ENCODE data around the gene SYT8.

Gene SYT8

GRCh38 chr11:1847006-1847735, 12.4 kb downstream of the SYT8 start:
- no peak for DNase-seq

GRCh38 chr11:1847926-1848639, 13.3 kb downstream of the SYT8 start:
- DNase-seq = peak; percentile 6

DNA sequence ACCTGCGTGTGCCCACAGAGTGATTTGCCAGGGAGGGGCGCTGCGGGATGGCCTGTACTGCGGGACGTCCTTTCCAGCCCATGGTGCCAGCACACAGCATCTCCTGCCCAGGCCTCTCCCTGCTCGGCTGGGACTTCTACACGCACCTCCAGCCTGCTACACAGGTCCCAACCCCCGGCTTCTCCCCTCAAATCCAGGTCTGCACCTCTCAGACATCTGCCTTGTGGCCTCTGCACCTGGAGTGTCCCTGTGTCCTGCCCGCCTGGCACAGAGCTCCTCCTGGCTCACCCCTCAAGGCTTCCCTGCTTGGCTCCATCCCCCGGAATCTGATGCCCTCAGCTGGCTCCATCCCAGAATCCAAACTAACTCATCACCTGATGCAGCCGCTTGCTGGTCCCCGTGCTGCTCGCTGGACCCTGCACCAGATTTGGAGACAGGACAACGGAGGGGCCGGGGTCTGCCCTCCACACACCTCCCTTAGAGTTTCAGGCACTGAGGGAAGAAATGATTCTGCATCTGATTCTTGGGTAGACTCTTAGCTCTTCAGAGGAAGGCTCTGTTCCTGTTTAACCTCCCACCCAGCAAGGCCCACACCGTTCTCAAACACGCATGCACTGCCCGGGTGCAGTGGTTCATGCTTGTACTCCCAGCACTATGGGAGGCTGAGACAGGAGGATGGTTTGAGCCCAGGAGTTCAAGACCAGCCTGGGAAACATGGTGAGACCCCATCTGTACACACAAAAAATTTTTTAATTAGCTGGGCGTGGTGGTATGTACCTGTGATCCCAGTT, 14.0 kb downstream of the SYT8 start:
- DNase-seq = no peak

- DNase-seq = no peak
Measured at GRCh38 chr11:1851468-1852180, 16.8 kb downstream of the SYT8 start.

DNA sequence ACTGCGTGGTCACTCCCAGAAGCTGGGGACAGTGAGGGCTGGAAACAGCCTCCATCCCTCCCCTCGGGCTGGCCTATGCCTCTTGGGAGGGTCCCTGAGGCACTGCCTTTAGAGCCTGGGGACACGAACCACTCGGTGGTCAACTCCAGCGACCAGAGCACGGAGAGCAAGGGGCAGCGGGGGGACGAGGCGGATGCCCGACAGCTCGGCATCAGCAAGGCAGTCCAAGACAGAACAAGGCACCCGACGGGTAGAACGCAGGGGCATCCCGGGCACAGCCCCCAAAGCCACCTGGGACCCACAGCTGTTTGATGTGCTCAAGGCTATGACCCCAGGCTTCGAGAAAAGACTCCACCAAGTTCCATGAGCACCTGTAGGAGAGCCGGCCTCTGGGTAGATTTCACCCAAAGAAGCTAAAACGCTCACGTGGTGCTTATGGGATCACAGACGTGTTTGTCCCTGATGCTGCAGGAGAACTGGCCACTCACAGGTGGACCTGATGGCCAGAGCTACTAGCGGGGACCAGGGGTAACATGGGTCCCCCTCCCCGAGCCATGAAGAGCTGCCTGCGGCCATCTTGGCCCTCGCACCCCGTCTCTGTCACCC, 17.6 kb downstream of the SYT8 start:
- DNase-seq = no peak

DNA sequence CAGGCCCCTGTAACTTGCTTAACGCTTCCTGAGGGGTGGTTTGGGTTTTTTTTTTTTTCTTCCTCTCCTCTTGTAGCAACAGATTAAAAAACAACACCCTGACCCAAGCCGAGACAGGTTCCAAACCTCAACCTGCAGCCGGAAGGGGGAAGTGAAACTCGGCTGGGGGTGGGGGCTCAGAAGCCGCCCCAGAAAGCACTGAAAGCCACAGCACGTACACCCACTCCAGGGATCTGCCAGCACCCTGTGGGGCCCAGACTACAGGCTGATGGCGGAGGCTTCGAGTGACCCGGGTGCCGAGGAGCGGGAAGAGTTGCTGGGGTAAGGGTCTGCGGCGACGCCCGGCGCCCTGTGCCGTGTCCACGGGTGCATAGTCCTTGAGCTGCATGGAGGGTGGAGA, 18.1 kb downstream of the SYT8 start, which contains the start of gene LSP1:
TSS of gene LSP1 (plus strand) at position 208 of the 400 bp plus-strand sequence. CDS start at position 269, 61 bp downstream.
- DNase-seq = no peak

DNA sequence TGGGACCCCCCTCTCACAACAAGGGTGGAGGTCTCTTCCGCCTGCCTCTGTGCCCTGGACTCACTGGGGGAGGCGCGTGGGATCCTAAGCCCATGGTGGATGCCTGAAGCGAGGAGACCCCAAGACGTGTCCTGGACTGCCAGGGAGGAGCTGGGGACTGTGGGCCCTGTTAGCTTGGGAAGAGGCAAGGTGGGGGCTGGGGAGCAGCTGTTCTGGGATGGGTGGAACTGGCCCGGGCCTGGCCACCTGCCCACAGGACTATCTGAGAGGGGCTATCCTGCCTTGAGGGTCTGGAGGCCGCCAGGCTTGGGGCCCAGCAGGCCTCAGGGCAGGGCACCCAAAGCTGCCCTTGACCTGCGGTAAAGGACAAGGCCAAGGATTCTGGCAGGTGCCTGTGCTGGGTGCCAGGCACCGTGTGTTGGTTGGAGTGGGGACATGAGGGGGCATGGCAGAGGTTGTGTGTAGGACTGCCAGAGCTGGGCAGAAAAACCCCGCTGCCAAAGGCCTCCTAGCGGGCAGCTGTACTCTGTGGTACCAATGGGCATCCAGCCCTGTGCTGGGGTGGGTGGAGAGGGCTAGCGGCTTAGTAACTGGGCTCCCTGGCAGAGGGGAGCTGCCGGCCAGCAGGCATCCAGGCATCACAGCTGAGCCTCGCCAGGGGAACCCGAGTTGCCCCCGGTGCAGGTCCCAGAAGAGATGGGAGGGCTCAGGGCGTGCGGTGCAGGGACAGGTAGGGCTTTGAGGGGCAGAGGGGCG, 18.8 kb downstream of the SYT8 start:
- no peak for DNase-seq

DNA sequence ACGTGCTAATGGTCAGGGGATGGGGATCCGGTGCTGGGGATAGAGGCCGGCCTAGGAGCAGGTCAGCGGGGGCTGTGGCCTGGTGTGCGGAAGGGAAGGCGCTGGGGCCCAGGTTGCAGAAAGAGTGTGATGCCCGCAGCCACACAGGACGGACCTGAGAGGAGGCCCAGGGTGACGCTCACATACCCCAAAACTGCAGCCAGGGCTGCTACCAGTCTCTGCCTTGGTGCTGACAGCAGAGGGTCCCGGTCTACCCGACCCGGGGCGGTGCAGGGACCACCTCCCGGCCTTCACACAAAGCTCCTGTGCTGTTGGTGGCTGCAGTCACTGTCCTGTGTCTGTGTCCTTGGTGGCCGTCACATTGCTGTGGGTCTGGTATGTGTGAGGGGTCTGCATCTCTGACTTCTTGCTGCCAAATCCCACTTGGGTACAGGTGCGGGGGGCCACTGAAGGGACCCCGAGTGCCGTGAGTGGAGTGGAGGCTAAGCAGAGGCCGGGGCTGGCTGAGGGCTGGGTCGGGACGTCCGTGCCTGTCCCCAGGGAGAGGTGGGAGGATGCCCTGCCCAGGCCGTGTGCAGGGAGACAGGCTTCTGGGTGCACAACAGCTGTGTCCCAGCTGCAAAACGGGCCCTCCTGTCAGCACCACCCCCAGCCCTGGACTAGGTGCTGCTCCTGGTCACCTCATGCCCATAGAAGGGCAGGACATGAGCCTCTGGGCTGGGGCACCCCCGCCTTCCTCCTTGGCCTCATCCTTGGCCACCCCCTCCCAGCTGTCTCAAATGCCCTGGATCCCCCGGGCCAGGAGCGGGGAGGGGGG, 19.6 kb downstream of the SYT8 start:
- no peak for DNase-seq

GRCh38 chr11:1854949-1855885, 20.4 kb downstream of the SYT8 start:
- DNase-seq = no peak

GRCh38 chr11:1855886-1856265, 21.1 kb downstream of the SYT8 start:
- no peak for DNase-seq

GRCh38 chr11:1856306-1857005, 21.7 kb downstream of the SYT8 start:
- DNase-seq = no peak

DNA sequence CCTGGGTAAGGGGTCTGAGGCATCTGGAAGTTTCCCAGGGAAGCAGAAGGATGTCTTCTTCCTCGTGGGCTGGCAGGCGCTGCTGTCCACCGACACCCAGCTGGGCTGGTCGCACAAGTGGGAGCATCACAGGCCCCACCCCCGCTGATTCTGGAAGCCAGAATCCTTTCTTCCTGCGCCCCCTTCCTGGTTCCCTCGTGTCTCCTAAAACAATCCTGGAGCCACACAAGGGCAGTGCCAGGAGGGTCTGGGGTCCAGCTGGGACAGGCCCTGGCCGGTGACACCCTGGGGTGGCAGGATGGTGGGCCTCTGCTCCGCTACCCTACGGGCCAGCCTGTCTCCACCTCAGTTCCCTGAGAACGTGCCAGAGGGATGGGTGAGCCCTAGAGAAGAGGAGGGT, 22.3 kb downstream of the SYT8 start:
- no peak for DNase-seq

DNA sequence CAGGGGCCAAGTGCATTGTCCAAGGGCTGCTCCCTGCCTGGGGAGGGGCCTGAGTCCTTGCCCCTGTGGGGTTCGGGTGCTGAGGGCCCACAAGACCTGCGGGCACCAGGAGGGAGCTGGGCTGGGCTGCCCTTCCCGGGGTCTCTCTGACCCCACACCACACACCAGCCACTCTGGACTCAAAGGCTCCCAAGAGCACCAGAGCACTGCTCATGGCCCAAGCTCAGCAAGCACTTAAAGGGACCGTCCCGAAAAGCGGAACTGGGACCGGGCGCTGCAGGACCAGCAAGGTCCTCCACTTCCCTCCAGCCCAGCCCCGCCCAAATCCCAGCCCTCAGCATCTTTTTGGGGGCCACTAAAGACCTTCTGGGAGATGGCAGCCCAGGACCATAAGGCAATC, 23.4 kb downstream of the SYT8 start:
- no peak for DNase-seq

DNA sequence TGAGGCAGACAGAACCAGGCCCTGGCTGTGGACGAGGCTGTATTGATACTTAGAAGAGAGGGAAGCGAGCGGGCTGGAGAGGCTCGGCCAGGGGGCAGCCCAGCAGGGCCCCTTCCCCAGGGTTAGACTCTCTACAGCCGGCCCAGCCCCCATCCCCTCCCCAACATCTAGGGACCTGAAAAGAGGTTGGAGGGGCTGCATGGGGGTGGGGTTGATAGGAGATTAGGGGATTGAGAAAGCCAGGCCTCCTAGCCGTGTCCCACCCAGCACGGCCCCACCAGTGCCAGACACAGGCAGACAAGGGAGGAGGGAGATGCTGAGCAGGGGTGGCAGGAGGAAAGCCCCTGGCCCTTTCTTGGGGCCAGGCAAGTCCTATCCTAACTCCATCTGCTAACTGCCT, 23.8 kb downstream of the SYT8 start:
- DNase-seq = no peak

- DNase-seq = no peak
Measured at GRCh38 chr11:1859004-1859403, 24.2 kb downstream of the SYT8 start.

GRCh38 chr11:1860108-1860507, 25.3 kb downstream of the SYT8 start:
- DNase-seq = no peak

- DNase-seq = no peak
Measured at GRCh38 chr11:1861435-1862411, 26.9 kb downstream of the SYT8 start.

Measured in fibroblast of upper back skin (primary cell).